ENCODE data around the gene COL4A2. TPM values are rescaled to one million over a fixed set of nuclear protein-coding genes. Genes with fewer than 3 reads are reported as not detected.
A peak's percentile ranks its signal among the peaks of the same experiment; 100 is the strongest.

Gene COL4A2
- total and polyA plus RNA-seq, 2 donors (not counting 1 experiment from before 2014, with no cell fraction given) = 0.17 TPM; not detected in 1

GRCh38 chr13:110475550-110476219, 168.6 kb downstream of the COL4A2 start:
- Histone ChIP-seq H3K4me1 (ENCODE audit: control insufficient read depth in 2 of 2, insufficient read depth in 2 of 2, low read length in 2 of 2) (peaks cover 31 to 39% of the 10 kb centered on the region in 2 donors), H3K9me3 (ENCODE audit: control extremely low read depth in 1 of 3, control insufficient read depth in 2 of 3, insufficient read depth in 1 of 3, low read length in 2 of 3) (peaks cover 0 to 8% (median 0%) of the 10 kb centered on the region in 3 donors), H3K4me3 (ENCODE audit: control extremely low read depth in 1 of 5, extremely low read depth in 1 of 5, insufficient read depth in 1 of 5, low read depth in 2 of 5, low read length in 4 of 5) (no peak overlapping the region), H2AFZ (ENCODE audit: insufficient read depth, low read depth, low read length, poor library complexity, severe bottlenecking) (no peak overlapping the region), H4K20me1 (ENCODE audit: control insufficient read depth, insufficient read depth, low read length, poor library complexity, severe bottlenecking) (no peaks in the 10 kb centered on the region), H3K79me2 (ENCODE audit: control insufficient read depth, insufficient read depth, low read length) (no peaks in the 10 kb centered on the region), H3K27ac (ENCODE audit: low read length in 2 of 2) (no peak overlapping the region), H3K27me3 (replicated peaks in 1 of 4; ENCODE audit: control extremely low read depth in 1 of 4, control insufficient read depth in 3 of 4, insufficient read depth in 4 of 4, low read length in 3 of 4) (peaks cover 0 to 2% (median 0%) of the 10 kb centered on the region in 4 experiments), H3K9ac (ENCODE audit: low read length) (no peak overlapping the region), H3K36me3 (replicated peaks in 1 of 2; ENCODE audit: control extremely low read depth in 1 of 2, control insufficient read depth in 1 of 2, extremely low read depth in 1 of 2, insufficient read depth in 2 of 2, low read length in 1 of 2) (no peaks in the 10 kb centered on the region), H3K4me2 (replicated peaks; ENCODE audit: low read depth, low read length, poor library complexity, severe bottlenecking) (peak overlapping the region; percentile 13)
- WGBS (ENCODE audit: insufficient coverage) = 82% methylated on average over 13 of the region's 18 CpGs
- DNase-seq (no peak), ATAC-seq (ENCODE audit: low read depth) (no peak)
- ChIA-PET POLR2A (no interaction called here), CTCF (interaction anchor here (1.0 kb wide), 1 partner anchor 201 kb away, joined by 3 read pairs; no protein-coding TSS in a partner anchor)
- no peak overlapping the region for H3K27ac Mint-ChIP-seq
- H3K4me3 Mint-ChIP-seq = no peak overlapping the region
- H3K4me1 Mint-ChIP-seq = peaks cover 37% of the 10 kb centered on the region
- H3K9me3 Mint-ChIP-seq (ENCODE audit: insufficient read depth) = no peaks in the 10 kb centered on the region
- no peak for TF ChIP-seq EZH2 (IDR thresholded peaks at IDR 0.05; ENCODE audit: borderline replicate concordance, insufficient read depth, low read depth, low read length, poor library complexity, severe bottlenecking)
- TF ChIP-seq CTCF (IDR thresholded peaks at IDR 0.05) = no peak
- H3K27me3 Mint-ChIP-seq = no peaks in the 10 kb centered on the region
- intact Hi-C loops (cut with micrococcal nuclease) = loop anchor here (10.0 kb wide), 1 partner anchor 709 kb away; no protein-coding TSS in a partner anchor

GRCh38 chr13:110476220-110476617, 169.1 kb downstream of the COL4A2 start:
- Mint-ChIP-seq H3K4me1 (peaks cover 32% of the 10 kb centered on the region), H3K27ac (no peak overlapping the region), H3K9me3 (ENCODE audit: insufficient read depth) (no peaks in the 10 kb centered on the region), H3K27me3 (no peaks in the 10 kb centered on the region), H3K4me3 (no peak overlapping the region)
- Histone ChIP-seq H4K20me1 (ENCODE audit: control insufficient read depth, insufficient read depth, low read length, poor library complexity, severe bottlenecking) (no peaks in the 10 kb centered on the region), H3K4me3 (ENCODE audit: control extremely low read depth in 1 of 5, extremely low read depth in 1 of 5, insufficient read depth in 1 of 5, low read depth in 2 of 5, low read length in 4 of 5) (no peak overlapping the region), H3K79me2 (ENCODE audit: control insufficient read depth, insufficient read depth, low read length) (no peaks in the 10 kb centered on the region), H3K9me3 (ENCODE audit: control extremely low read depth in 1 of 3, control insufficient read depth in 2 of 3, insufficient read depth in 1 of 3, low read length in 2 of 3) (peaks cover 0 to 8% (median 0%) of the 10 kb centered on the region in 3 donors), H3K4me1 (ENCODE audit: control insufficient read depth in 2 of 2, insufficient read depth in 2 of 2, low read length in 2 of 2) (peaks cover 25 to 34% of the 10 kb centered on the region in 2 donors), H3K4me2 (replicated peaks; ENCODE audit: low read depth, low read length, poor library complexity, severe bottlenecking) (no peak overlapping the region), H3K36me3 (replicated peaks in 1 of 2; ENCODE audit: control extremely low read depth in 1 of 2, control insufficient read depth in 1 of 2, extremely low read depth in 1 of 2, insufficient read depth in 2 of 2, low read length in 1 of 2) (no peaks in the 10 kb centered on the region), H3K27me3 (replicated peaks in 1 of 4; ENCODE audit: control extremely low read depth in 1 of 4, control insufficient read depth in 3 of 4, insufficient read depth in 4 of 4, low read length in 3 of 4) (peaks cover 0 to 2% (median 0%) of the 10 kb centered on the region in 4 experiments), H3K27ac (ENCODE audit: low read length in 2 of 2) (no peak overlapping the region), H3K9ac (ENCODE audit: low read length) (no peak overlapping the region), H2AFZ (ENCODE audit: insufficient read depth, low read depth, low read length, poor library complexity, severe bottlenecking) (no peak overlapping the region)
- 93% methylated on average over 11 of the region's 12 CpGs for WGBS (ENCODE audit: insufficient coverage)
- ChIA-PET POLR2A (no interaction called here), CTCF (interaction anchor here (1.0 kb wide), 1 partner anchor 200 kb away, joined by 3 read pairs; no protein-coding TSS in a partner anchor)
- intact Hi-C loops (cut with micrococcal nuclease) = loop anchor here (10.0 kb wide), 1 partner anchor 709 kb away; no protein-coding TSS in a partner anchor
- ATAC-seq (ENCODE audit: low read depth) = no peak
- TF ChIP-seq CTCF (IDR thresholded peaks at IDR 0.05) = no peak
- TF ChIP-seq EZH2 (IDR thresholded peaks at IDR 0.05; ENCODE audit: borderline replicate concordance, insufficient read depth, low read depth, low read length, poor library complexity, severe bottlenecking) = no peak
- DNase-seq = no peak

All from B cell (primary cell).